DMS53 (cell line): Measurements from ENCODE around the gene KLHL3.
A peak's percentile ranks its signal among the peaks of the same experiment; 100 is the strongest.

Source experiments
- DNase-seq: peaks from one replicate; lab custom pipeline; 2025; lab: John Stamatoyannopoulos, UW

Gene KLHL3

GRCh38 chr5:137611011-137611580 is 124.8 kb downstream of the KLHL3 start:
- DNase-seq, result no peak

DNA sequence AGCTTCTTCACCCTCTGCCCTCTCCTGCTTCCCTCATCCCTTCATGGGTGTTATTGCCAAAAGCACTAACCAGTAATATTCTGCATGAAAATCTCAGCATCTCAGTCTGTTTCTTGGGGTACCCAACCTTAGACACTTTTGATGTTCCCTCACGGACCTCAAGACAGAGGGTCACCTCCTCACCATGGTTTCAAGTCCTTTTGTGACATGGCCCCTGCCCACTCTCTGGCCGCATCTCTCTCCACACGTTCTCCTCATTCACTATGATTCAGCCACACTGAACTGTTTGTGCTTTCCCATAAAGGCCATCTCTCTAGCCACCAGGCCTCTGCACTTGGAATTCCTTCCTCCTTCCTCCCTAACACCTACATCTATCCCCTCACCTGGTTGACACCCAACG is 125.3 kb downstream of the KLHL3 start:
- DNase-seq, result no peak

- DNase-seq, result no peak
Measured at GRCh38 chr5:137609127-137609526, 126.8 kb downstream of the KLHL3 start.

DNA sequence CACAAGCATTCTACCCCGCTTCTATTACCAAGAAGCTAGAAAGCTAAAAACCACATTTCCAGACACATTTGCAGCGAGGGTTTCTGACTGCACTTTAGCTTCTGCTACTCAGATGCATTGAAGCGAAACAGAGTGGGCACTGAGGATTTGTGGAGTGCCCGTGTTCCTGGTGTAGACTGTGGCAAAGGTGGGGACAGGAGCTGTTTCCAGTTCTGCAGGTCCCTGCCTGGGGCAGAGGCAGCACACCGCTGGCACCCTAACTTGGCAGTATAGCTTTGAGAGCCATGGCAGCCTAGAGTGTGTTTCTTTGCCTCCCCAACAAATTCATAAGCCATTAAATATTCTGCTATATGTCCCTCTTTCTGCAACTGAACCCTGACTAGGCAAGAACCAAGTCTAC is 128.1 kb downstream of the KLHL3 start:
- no peak for DNase-seq

GRCh38 chr5:137606401-137606800 is 129.5 kb downstream of the KLHL3 start:
- DNase-seq, result no peak

DNA sequence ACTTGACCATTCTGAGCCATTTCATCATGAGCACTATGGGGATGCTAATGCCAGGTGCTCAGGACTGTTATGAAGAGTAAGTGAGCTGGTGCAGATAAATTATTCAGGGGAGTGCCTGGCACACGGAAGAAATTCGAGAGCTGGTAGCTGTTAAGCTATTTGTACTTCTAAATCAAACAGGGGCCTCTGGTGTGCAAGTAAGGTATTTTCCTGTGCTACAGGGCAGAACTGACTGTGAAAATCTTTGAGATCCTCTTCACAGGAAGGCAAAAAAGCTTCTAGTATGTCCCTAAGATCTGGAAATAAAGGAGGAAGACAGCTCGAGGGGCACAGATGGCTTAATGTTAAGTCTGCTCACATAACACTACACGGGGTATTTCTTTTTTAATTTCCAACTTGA is 130.5 kb downstream of the KLHL3 start:
- peak; percentile 28 for DNase-seq

GRCh38 chr5:137604348-137605095 is 131.4 kb downstream of the KLHL3 start:
- DNase-seq, result peak; percentile 73

DNA sequence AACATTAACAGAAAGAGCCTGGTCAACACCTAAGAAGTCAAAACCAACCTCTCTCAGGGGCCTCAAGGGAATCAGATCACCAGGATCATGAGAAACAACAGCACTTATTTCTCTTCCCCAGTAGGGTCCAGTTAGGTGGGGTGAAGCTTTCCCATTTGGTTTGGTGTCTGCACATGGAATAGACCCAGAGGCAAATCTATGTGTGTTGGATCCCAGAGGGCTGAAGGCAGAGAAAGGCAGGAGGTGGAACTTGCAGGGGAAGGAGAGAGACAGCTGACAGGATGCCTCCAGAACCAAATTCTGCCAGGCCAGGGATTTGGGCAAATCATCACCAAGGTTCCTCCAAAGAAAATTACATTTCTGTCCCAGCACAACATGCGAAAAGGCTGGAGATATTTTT is 132.0 kb downstream of the KLHL3 start:
- no peak for DNase-seq

DNA sequence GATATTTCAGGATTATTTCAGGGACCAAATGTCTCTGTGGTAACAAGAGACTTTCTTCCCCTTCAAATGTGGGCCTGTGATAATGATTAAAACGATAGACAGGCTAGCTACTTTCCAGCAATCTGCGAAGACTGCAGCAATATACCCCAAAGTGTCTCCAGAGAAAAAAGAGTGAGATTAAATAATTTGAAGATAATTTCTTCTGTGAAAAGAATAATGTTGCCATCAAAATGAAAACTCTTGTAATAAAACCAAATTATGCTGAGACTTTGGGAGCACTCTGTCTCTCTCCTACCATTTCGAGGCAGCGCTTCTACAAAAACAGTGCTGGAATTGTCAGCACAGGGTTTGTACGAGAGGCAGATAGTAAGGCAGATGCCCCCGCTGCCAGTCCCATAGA is 132.5 kb downstream of the KLHL3 start:
- DNase-seq, result no peak

GRCh38 chr5:137602721-137603273 is 133.1 kb downstream of the KLHL3 start:
- no peak for DNase-seq

DNA sequence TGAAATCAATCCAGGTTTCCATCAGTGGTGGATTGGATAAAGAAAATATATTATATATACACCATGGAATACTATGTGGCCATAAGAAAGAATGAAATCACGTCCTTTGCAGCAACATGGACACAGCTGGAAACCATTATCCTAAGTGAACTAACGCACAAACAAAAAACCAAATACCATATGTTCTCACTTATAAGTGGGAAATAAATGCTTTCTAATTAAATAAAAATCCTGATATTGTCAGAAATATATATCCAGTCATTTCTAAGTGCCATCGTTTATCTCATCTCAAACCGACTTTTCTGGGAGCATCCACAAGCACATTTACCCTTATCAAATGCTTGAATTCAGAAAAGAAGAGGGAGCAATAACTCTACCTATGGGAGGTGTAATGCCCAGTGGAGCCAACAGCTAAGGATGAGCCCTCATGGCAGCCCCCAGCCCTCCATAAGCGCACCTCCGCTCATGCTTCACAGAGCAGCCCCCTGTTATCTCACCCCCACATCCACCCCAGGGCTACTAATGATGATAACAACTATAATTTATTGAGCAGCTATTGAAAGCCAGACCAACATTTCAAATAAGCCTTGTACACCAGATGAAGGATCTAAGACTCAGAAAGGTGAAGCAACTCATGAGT is 135.0 kb downstream of the KLHL3 start:
- DNase-seq, result no peak

GRCh38 chr5:137599457-137599856 is 136.4 kb downstream of the KLHL3 start:
- no peak for DNase-seq

GRCh38 chr5:137598399-137598798 is 137.5 kb downstream of the KLHL3 start:
- no peak for DNase-seq

- DNase-seq, result no peak
Measured at GRCh38 chr5:137596941-137597340, 138.9 kb downstream of the KLHL3 start.

DNA sequence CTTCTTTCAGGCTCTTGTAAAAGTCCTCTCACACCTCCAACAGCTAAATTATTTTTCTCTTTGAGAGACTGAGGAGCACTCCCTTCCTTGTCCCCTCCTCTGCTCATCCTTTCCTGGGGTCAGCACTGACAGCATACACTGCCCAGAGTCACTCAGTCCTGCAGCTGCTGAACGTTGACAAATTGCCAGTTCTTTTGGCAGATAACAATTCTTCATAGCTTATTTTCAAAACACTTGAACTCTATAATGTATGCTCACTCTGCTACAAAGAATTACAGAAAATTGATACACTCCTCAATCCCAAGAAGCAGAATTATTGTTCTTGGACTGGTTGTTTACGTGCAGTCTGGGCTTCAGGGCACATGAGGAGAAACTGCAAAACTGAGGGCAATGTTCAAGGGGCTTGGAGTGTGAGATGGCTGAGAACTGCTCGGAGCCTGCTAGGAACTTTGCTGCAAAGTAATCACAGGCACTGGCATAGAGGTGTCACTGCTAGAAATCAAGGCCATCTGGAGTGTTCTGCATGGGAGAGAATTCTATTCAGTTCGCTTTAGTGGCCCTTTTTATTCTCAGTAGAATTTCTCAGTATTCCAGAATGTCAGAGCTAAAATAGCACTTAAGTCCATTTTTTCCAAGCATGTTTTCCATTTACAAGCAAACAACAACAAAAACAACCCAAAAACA is 140.4 kb downstream of the KLHL3 start:
- no peak for DNase-seq

GRCh38 chr5:137594717-137595116 is 141.2 kb downstream of the KLHL3 start:
- no peak for DNase-seq

- DNase-seq, result no peak
Measured at GRCh38 chr5:137592317-137592716, 143.6 kb downstream of the KLHL3 start.

DNA sequence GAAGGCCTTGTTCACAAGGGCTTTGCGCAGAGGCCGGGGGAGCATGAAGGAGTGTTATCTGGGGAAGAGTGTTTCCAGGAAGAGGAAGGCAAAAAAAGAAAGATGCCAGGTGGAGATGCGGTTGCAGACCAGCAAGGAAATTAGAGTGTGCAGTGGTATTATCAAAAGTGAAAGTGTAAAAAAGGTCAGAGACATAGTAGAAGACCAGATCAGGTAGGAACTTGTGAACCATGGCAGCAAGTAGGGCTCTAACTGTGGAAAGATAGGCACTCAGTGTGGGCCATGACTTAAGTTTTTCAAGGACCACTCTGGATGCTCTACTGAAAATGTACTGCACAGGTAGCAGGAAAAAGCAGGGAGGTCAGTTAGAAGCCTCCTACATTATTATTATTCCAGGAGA is 146.7 kb downstream of the KLHL3 start:
- no peak for DNase-seq

DNA sequence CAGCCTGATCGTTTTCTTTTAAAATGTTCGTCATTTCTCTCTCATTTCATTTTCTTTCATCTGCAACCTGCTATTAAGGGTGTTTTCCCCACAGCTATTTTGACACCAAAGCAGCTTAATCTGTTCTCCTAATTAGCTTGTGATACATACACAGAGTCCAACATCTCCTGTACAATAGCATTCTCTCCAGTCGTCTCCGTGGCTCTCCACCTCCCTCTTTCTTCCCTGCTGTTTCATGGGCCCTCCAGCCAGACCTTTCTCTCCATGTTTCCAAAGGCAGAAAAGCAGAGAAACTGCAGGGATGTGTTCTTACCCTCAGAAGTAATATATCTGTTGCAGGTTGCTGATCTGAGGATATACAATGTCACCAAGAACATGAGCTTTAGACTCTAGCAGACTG is 148.0 kb downstream of the KLHL3 start:
- no peak for DNase-seq

DNA sequence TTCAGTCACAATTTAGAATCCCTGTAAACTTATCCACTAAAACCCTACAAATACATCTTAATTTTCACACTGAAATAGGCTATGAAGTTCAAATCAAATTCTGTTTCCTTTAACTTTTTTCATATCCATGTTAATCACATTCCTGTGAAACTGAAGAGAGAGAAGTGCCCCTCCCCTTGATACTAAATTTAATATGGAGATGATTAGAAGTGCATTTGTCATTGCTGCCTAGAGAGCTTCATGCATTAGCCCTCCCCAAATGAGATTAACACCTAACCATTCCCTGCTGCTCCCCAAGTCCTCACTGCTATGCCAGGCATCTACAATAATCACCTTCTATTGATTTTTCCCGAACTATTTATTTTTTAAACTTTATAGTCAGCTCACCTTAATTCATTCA is 151.6 kb downstream of the KLHL3 start:
- DNase-seq, result no peak

- no peak for DNase-seq
Measured at GRCh38 chr5:137583129-137583528, 152.8 kb downstream of the KLHL3 start.

DNA sequence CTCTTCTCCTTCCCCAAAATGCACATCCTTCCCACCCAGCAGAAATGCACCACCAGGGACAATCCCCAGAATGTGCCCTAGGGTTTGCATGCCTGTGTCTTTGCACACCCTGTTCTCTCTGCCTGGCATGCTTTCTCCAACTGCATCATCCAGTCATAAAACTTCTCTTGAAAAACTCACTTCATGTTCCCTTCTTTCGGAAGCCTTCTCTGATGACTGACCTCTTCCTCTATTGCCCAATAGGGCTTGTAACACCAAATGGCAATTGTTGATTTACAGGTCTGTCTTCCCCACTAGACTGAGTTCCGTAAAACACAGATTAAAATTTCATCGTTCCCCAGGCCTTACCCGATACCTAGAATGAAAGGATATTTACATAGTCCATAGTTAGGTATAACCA is 153.7 kb downstream of the KLHL3 start:
- DNase-seq, result no peak

GRCh38 chr5:137581776-137582175 is 154.1 kb downstream of the KLHL3 start:
- no peak for DNase-seq
